GM12878 (cell line): Measurements from ENCODE around the gene ATP1B2. TPM values are rescaled to one million over a fixed set of nuclear protein-coding genes. Genes with fewer than 3 reads are reported as not detected.
A peak's percentile ranks its signal among the peaks of the same experiment; 100 is the strongest.

Experiments
- ATAC-seq: fragments of 200-7000 bp; cut with Tn5 transposase; 3 replicates; pipeline ENCODE4 v1.9.1; 2020; ENCODE audit warnings: mild to moderate bottlenecking, moderate library complexity
- BruUV-seq: library from RNA; stranded (reverse); fragments of 400-500 nt; replicated peaks from 2 replicates; lab custom pipeline; 2021; lab: Mats Ljungman, UMichigan
- CTCF ChIA-PET: fragments of 300-600 bp; sonication (Branson Sonifier 250); formaldehyde crosslinking; extraction: SDS; loops from one replicate; lab custom pipeline; 2021; ENCODE audit warnings: inconsistent platforms; lab: Yijun Ruan, JAX
- POLR2A ChIA-PET: fragments of 350-600 bp; formaldehyde crosslinking; extraction: SDS; loops from one replicate; lab custom pipeline; 2021; ENCODE audit warnings: inconsistent platforms; lab: Charles Lee
- RAD21 ChIA-PET: fragments of 300-600 bp; sonication (Branson Sonifier 250); formaldehyde crosslinking; loops from one replicate; lab custom pipeline; 2023; ENCODE audit warnings: antibody characterized with exemption; ENCODE audit not compliant: unreplicated experiment; lab: Charles Lee
- SMC1A ChIA-PET: fragments of 300-600 bp; sonication (Branson Sonifier 250); formaldehyde crosslinking; loops from one replicate; lab custom pipeline; 2023; ENCODE audit not compliant: unreplicated experiment, uncharacterized antibody; lab: Charles Lee
- DNase-seq: peaks from one replicate; pipeline ENCODE4 v3.0.0-alpha.2; 2011; ENCODE audit warnings: low read depth, low spot score
- FAIRE-seq: peaks from 3 replicates; lab custom pipeline; 2011; peaks lifted over from hg19 to GRCh38; lab: Jason Lieb, UNC
- H2AFZ ChIP-seq: 2 replicates; pipeline ENCODE4 v1.6.0; 2011; ENCODE audit warnings: low read depth, low read length, control low read depth; ENCODE audit not compliant: control insufficient read depth
- H3K27ac ChIP-seq: 2 replicates; pipeline ENCODE4 v1.5.1; 2011; ENCODE audit warnings: control low read depth; ENCODE audit not compliant: control insufficient read depth, insufficient read depth
- H3K27me3 ChIP-seq, 2 experiments: replicated peaks in 1 of 2; 2 replicates each; pipeline versions ENCODE4 v1.6.0 to v1.6.1; 2011; ENCODE audit warnings: low read length in 1 of 2; ENCODE audit not compliant: control insufficient read depth in 2 of 2, insufficient read depth in 2 of 2
- H3K36me3 ChIP-seq, 2 experiments: 2 replicates each; pipeline ENCODE4 v1.5.1; 2011; ENCODE audit warnings: low read length in 1 of 2; ENCODE audit not compliant: control insufficient read depth in 2 of 2, insufficient read depth in 2 of 2
- H3K4me1 ChIP-seq: 2 replicates; pipeline ENCODE4 v1.6.1; 2011; ENCODE audit warnings: mild to moderate bottlenecking, low read length, moderate library complexity, mixed read lengths; ENCODE audit not compliant: control insufficient read depth, insufficient read depth
- H3K4me2 ChIP-seq: 2 replicates; pipeline ENCODE4 v1.6.0; 2011; ENCODE audit warnings: control low read depth; ENCODE audit not compliant: control insufficient read depth, insufficient read depth
- H3K4me3 ChIP-seq: fragments of 200-600 bp; sonication (generic); 2 replicates; pipeline ENCODE4 v1.5.1; 2016
- H3K79me2 ChIP-seq: 2 replicates; pipeline ENCODE4 v1.6.0; 2011; ENCODE audit warnings: low read length; ENCODE audit not compliant: control insufficient read depth, insufficient read depth
- H3K9ac ChIP-seq: 2 replicates; pipeline ENCODE4 v1.8.0; 2011; ENCODE audit warnings: low read length, control low read depth, mixed read lengths; ENCODE audit not compliant: control insufficient read depth, insufficient read depth
- H3K9me3 ChIP-seq: replicated peaks from 3 replicates; pipeline ENCODE4 v1.5.1; 2011; ENCODE audit warnings: mild to moderate bottlenecking, low read length; ENCODE audit not compliant: control insufficient read depth, insufficient read depth
- H4K20me1 ChIP-seq: 2 replicates; pipeline ENCODE4 v1.6.0; 2011; ENCODE audit not compliant: control insufficient read depth, insufficient read depth
- EZH2 ChIP-seq: IDR thresholded peaks from 2 replicates; pipeline ENCODE4 v1.6.1; 2012; ENCODE audit warnings: low read depth, mild to moderate bottlenecking, control low read depth, inconsistent platforms, low read length, borderline replicate concordance; ENCODE audit not compliant: control insufficient read depth
- PKNOX1 ChIP-seq: fragments of 450-650 bp; IDR thresholded peaks from 2 replicates; pipeline ENCODE4 v1.6.1; 2016; ENCODE audit warnings: mild to moderate bottlenecking
- SUZ12 ChIP-seq: fragments of 200-600 bp; sonication (generic); IDR thresholded peaks from one replicate; pipeline ENCODE4 v1.6.1; 2018; ENCODE audit warnings: antibody characterized with exemption, mild to moderate bottlenecking; ENCODE audit not compliant: unreplicated experiment
- WGBS: methylation state at CpG from one replicate; pipeline ENCODE4 v1.1.6; 2016; ENCODE audit warnings: low lambda C conversion rate; ENCODE audit not compliant: insufficient replicate concordance, insufficient coverage; ENCODE audit errors: missing lambda C conversion rate; 5-methylcytosine and 5-hydroxymethylcytosine counted together
- in situ Hi-C: fragments of 300-500 bp; cut with MboI; formaldehyde crosslinking; loops from 9 replicates; pipeline ENCODE4 v1.14.3; 2018; ENCODE audit warnings: mixed read lengths
- intact Hi-C: fragments of 100-400 bp; cut with micrococcal nuclease; formaldehyde crosslinking; loops from one replicate; pipeline ENCODE4 v1.14.2; 2022; ENCODE audit not compliant: unreplicated experiment
- polyA plus RNA-seq, 11 experiments: library from polyadenylated mRNA; depleted of rRNA in 4 of 11; unstranded in 6 of 11; stranded (reverse) in 5 of 11; fragments of >200 nt; fragmentation: Nextera tagmentation in 4 of 11; fragmentation: Illumina TruSeq in 1 of 11; extraction: Ambion mirVana in 4 of 11; extraction: Trizol in 1 of 11; gene quantifications; 1 replicate in 1 of 11; 2 replicates in 10 of 11; pipeline versions ENCODE4 v1.2.1 to v1.2.3, GENCODE V29; 2011 to 2016; ENCODE audit warnings: inconsistent platforms in 2 of 11, missing spikeins in 2 of 11, low read depth in 1 of 11
- total RNA-seq, 4 experiments: library from RNA; depleted of rRNA in 3 of 4; stranded (reverse); fragments of >200 nt in 3 of 4; fragmentation: Illumina TruSeq in 1 of 4; extraction: Trizol in 1 of 4; gene quantifications; 2 replicates each; pipeline versions ENCODE4 v1.2.1 to v1.2.3, GENCODE V29; 2013 to 2021

Gene ATP1B2
- total and polyA plus RNA-seq, 10 of the 15 experiments (the other 5 are each of a cell fraction or from before 2014, with no cell fraction given): 0.03 to 0.29 (median 0.15) TPM; not detected in 3

- DNase-seq (no peak), ATAC-seq (no peak)
- 6% methylated on average over 23 of the region's 45 CpGs for WGBS
- RAD21 ChIA-PET: interaction anchor here (0.9 to 1.2 kb wide), 2 partner anchors 36 kb away, joined by 3 read pairs; partner anchors contain the start of gene TP53
- Histone ChIP-seq H3K79me2 (no peaks in the 10 kb centered on the region), H3K9ac (no peak overlapping the region), H3K4me1 (peaks cover 3% of the 10 kb centered on the region; the same call in 1 of the 2 replicates)
- intact Hi-C loops (no loop called here), in situ Hi-C loops (no loop called here)
- POLR2A ChIA-PET: interaction anchor here (0.6 to 1.8 kb wide), 5 partner anchors 36 to 248 kb away, joined by 3 to 8 read pairs (median 3); partner anchors contain the start of genes FXR2 and TP53
- CTCF ChIA-PET: interaction anchor here (0.7 to 1.2 kb wide), 3 partner anchors 9 to 1117 kb away, joined by 3 to 4 read pairs (median 3); no protein-coding TSS in a partner anchor
- SMC1A ChIA-PET: interaction anchor here (0.8 to 1.2 kb wide), 2 partner anchors 36 to 246 kb away, joined by 3 to 5 read pairs; partner anchors contain the start of gene TP53
- peak; percentile 77 for TF ChIP-seq SUZ12
- TF ChIP-seq PKNOX1: no peak
- TF ChIP-seq EZH2: 0 out of 2 replicates have a peak, but pooled peaks have one; percentile 17
- TF ChIP-seq, all 136 proteins: peak for 2
- Histone ChIP-seq H2AFZ (no peak overlapping the region), H3K27me3 (peaks cover 5 to 11% of the 10 kb centered on the region in 2 experiments), H3K36me3 (no peaks in the 10 kb centered on the region), H3K4me3 (peak overlapping the region; percentile 54; the same call in 1 of the 2 replicates), H3K27ac (no peak overlapping the region), H3K4me2 (peak overlapping the region; percentile 59), H3K9me3 (no peaks in the 10 kb centered on the region), H4K20me1 (no peaks in the 10 kb centered on the region)
- no TSS peak for BruUV-seq
- FAIRE-seq: no peak
Observed at GRCh38 chr17:7651097-7651664, 455 bp downstream of the ATP1B2 start.
